Diencephalon (tissue), 1 donor: ENCODE measurements around the gene PDXDC1. TPM values are rescaled to one million over a fixed set of nuclear protein-coding genes. Genes with fewer than 3 reads are reported as not detected.

Source experiments
- small RNA-seq: library from RNA; depleted of rRNA; stranded (forward); fragments of <200 nt; gene quantifications from one replicate; pipeline ENCODE3, GENCODE V24; 2014
- total RNA-seq: library from RNA; depleted of rRNA; stranded (reverse); fragments of >200 nt; gene quantifications from one replicate; pipeline ENCODE4 v1.2.3, GENCODE V29; 2014

Gene PDXDC1, protein sequence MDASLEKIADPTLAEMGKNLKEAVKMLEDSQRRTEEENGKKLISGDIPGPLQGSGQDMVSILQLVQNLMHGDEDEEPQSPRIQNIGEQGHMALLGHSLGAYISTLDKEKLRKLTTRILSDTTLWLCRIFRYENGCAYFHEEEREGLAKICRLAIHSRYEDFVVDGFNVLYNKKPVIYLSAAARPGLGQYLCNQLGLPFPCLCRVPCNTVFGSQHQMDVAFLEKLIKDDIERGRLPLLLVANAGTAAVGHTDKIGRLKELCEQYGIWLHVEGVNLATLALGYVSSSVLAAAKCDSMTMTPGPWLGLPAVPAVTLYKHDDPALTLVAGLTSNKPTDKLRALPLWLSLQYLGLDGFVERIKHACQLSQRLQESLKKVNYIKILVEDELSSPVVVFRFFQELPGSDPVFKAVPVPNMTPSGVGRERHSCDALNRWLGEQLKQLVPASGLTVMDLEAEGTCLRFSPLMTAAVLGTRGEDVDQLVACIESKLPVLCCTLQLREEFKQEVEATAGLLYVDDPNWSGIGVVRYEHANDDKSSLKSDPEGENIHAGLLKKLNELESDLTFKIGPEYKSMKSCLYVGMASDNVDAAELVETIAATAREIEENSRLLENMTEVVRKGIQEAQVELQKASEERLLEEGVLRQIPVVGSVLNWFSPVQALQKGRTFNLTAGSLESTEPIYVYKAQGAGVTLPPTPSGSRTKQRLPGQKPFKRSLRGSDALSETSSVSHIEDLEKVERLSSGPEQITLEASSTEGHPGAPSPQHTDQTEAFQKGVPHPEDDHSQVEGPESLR
- total RNA-seq, result 49.6 TPM

DNA sequence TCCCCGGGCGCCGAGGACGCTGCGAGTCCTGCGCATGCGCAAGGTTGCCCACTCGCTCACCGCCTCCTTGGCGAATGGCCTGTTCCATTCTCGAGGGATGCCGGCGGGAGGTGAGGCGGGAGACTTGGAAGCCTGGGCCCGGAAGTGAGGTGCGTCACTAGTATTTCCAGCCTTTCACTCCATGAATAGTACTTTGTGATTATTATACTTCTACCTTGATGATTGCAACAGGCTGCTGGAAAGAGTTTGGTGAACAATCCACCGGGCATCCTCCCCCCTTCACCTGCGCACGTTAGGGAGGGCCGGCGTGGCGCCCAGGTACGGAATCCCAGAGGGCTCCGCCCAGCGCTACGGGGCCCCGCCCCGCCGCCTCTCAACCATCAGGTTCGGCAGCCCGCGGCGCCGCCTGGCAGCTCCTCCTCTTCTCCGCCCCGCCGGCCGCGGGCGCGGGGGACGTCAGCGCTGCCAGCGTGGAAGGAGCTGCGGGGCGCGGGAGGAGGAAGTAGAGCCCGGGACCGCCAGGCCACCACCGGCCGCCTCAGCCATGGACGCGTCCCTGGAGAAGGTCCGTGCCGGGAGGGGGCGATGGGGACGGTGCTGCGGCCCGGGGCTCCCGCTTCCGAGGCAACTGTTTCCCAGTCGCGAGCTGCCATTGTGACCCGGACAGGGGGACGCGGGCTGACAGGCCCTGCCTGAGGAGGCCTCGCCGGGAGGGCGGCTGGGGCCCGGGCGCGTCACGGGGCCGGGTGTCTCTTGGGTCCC is at the start of gene PDXDC1:
Gene PDXDC1, plus strand, starts transcription at position 371 of the 762 bp plus-strand sequence. Its CDS starts 174 bp downstream, at position 545.

DNA sequence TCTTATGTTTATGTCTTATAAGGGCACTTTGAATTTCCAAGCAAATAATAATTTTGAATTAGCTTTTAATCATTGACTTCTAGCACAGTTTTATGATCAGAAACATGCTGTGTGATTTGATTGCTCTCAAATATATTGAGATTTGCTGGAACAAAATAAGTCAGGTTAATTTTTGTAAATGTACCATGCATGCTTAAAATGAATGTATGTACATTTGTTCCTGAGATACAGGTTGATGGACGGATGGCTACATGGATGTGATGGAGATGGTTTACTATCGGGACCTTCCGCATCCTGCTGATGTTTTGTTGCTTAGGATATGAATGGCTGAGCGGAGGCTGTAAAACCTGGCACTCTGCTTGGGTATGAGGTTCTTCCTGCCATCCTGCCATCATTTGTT is 37.7 kb upstream of the PDXDC1 start, which contains the start of gene NPIPA1:
Gene NPIPA1, plus strand, starts transcription at position 301 of the 400 bp plus-strand sequence. Its CDS starts 0 bp downstream, at position 301.

DNA sequence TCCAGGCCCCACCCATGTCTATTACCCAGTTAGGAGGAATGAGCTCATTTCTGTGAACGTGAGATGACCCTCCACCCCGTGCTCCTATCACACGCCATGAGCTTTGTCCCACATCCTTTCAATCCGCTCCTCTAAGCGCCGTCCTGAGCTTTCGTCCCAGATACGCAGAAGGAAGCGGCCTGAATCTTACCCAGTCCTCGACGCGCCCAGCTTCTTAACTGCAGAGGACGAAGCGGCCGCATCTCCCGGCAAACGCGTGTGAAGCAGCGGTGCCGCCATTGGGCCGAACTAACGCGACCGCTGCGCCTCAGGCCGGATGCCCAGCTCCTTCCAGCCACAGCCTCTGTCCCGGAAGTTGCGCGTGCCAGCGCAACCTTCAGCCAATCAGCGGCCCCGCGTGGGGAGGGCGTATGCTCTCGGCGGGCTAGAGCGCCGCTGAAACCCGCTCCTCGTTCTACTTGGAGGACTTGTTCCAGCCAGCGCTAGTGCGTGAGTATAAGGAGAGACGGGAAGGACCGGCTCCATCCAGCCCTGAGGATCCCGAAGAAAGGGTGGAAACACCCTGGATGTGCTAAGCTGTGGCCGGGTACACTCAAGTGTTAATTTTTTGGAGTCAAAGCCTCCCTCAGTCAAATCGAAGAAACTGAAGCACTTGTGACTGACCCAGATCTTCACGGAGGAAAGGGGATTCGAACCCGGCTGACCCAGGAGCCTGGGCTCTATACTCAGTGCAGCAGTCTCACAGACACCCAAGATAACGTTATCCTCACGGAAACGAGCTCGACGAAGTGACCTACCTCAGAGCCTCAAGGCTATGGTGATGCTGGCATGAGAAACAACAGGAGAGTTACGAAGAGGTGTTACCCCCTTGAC is 119.4 kb downstream of the PDXDC1 start, which contains the start of gene RRN3:
Gene RRN3, minus strand, starts transcription at position 318 of the 873 bp plus-strand sequence. Its CDS starts 39 bp downstream, at position 279.

Small RNA genes lying within 50 kb of the gene (small RNA-seq; reads per million reads assigned to genes)
- gene AC138932.4 (not detected), gene MIR1972-1 (not detected), gene MIR3180-4 (not detected), gene MIR6511A1 (not detected), gene MIR6770-1 (not detected), gene RF00019 (not detected)

Other genes starting within 250 kb of the PDXDC1 start
- 0.69 TPM for gene NPIPA2, start 232.5 kb upstream of the PDXDC1 start, total RNA-seq
- gene NOMO1, start 141.3 kb upstream of the PDXDC1 start, total RNA-seq, result 97.1 TPM
- gene NPIPA1, start 37.6 kb upstream of the PDXDC1 start, total RNA-seq, result 60.9 TPM
- gene NTAN1, start 81.0 kb downstream of the PDXDC1 start, total RNA-seq, result 40.6 TPM
- 49.4 TPM for gene RRN3, start 119.2 kb downstream of the PDXDC1 start, total RNA-seq